Measurements from ENCODE around the gene RCOR1. TPM values are rescaled to one million over a fixed set of nuclear protein-coding genes. Genes with fewer than 3 reads are reported as not detected.

Gene RCOR1
- total and polyA plus RNA-seq, 2 of the 8 experiments (the other 6 are each of a cell fraction or from before 2014, with no cell fraction given), result 12.3 to 26.3 TPM

- 83% methylated on average over 2 of the region's 2 CpGs; no CpG with 5 or more reads in 1 of the 2 experiments for WGBS, 2 experiments (ENCODE audit: extremely low coverage in 1 of 2, insufficient coverage in 1 of 2, insufficient read length in 1 of 2, insufficient replicate concordance in 2 of 2, low coverage in 1 of 2, low lambda C conversion rate in 2 of 2, missing lambda C conversion rate in 1 of 2)
- Histone ChIP-seq H3K4me2 (ENCODE audit: insufficient read depth in 1 of 2, low read depth in 2 of 2, low read length in 2 of 2) (no peak overlapping the region), H3K36me3 (ENCODE audit: control insufficient read depth in 2 of 4, insufficient read depth in 4 of 4, low read length in 3 of 4) (peaks cover 0 to 2% (median under 1%) of the 10 kb centered on the region in 4 experiments; a peak in 2 of 8 replicates), H3K23ac (ENCODE audit: insufficient read length) (no peak overlapping the region), H3K27ac (ENCODE audit: low read depth, low read length) (no peak overlapping the region), H2BK20ac (ENCODE audit: low read length) (no peak overlapping the region), H3K4me1 (replicated peaks in 1 of 4; ENCODE audit: control insufficient read depth in 3 of 4, insufficient read depth in 4 of 4, low read length in 3 of 4) (no peaks in the 10 kb centered on the region), H4K20me1 (replicated peaks in 1 of 2; ENCODE audit: control insufficient read depth in 1 of 2, insufficient read depth in 2 of 2, low read length in 2 of 2) (peaks cover 4 to 12% of the 10 kb centered on the region in 2 experiments), H3K79me2 (ENCODE audit: control insufficient read depth in 1 of 2, insufficient read depth in 2 of 2, low read length in 2 of 2) (peaks cover 34 to 94% of the 10 kb centered on the region in 2 experiments), H2BK120ac (replicated peaks; ENCODE audit: low read depth, low read length) (no peak overlapping the region), H3K4ac (replicated peaks; ENCODE audit: insufficient read length, low read depth, low read length) (no peak overlapping the region), H3K27me3 (replicated peaks in 1 of 4; ENCODE audit: control insufficient read depth in 3 of 4, extremely low read depth in 1 of 4, insufficient read depth in 3 of 4, low read length in 3 of 4) (no peaks in the 10 kb centered on the region), H3K9me3 (ENCODE audit: insufficient read depth in 2 of 2, low read depth in 1 of 2, low read length in 1 of 2) (no peaks in the 10 kb centered on the region), H2BK5ac (ENCODE audit: low read depth, low read length) (no peak overlapping the region), H3K9ac (replicated peaks in 1 of 4; ENCODE audit: extremely low read depth in 1 of 4, low read depth in 3 of 4, low read length in 3 of 4) (no peak overlapping the region), H2AK5ac (ENCODE audit: low read depth, low read length) (no peak overlapping the region), H2AFZ (ENCODE audit: low read length) (no peak overlapping the region), H2BK15ac (ENCODE audit: low read length) (no peak overlapping the region), H3K23me2 (ENCODE audit: low read depth, low read length) (no peaks in the 10 kb centered on the region), H4K91ac (replicated peaks; ENCODE audit: insufficient read length, low read length) (no peak overlapping the region), H2BK12ac (ENCODE audit: low read depth, low read length) (no peak overlapping the region), H4K5ac (ENCODE audit: insufficient read length, low read depth, low read length) (no peak overlapping the region), H3K4me3 (ENCODE audit: extremely low read depth in 1 of 4, insufficient read depth in 2 of 4, low read depth in 3 of 4, low read length in 4 of 4) (no peak overlapping the region), H3K56ac (replicated peaks; ENCODE audit: insufficient read length, low read depth, low read length) (no peak overlapping the region), H3K18ac (ENCODE audit: extremely low read depth, low read length) (no peak overlapping the region), H3K79me1 (ENCODE audit: low read depth, low read length) (peaks cover 16% of the 10 kb centered on the region), H3K14ac (ENCODE audit: insufficient read length) (no peak overlapping the region), H4K8ac (ENCODE audit: extremely low read depth, insufficient read depth, low read length) (no peak overlapping the region)
- ChIA-PET CTCF (ENCODE audit: partially characterized antibody) (interaction anchor here (0.6 to 3.5 kb wide), 4 partner anchors 10 to 585 kb away, joined by 3 to 14 read pairs (median 4); no protein-coding TSS in a partner anchor), POLR2A (ENCODE audit: partially characterized antibody) (interaction anchor here (1.3 to 1.7 kb wide), 2 partner anchors 11 to 60 kb away, joined by 3 read pairs; no protein-coding TSS in a partner anchor)
- FAIRE-seq (no peak), DNase-seq (ENCODE audit: low read depth in 1 of 2, low spot score in 2 of 2) (no peak)
- TF ChIP-seq SRF (IDR thresholded peaks at IDR 0.05; ENCODE audit: low read depth, low read length) (peak; percentile 89), SP4 (IDR thresholded peaks at IDR 0.05; ENCODE audit: low read length) (no peak), TAF7 (optimal IDR thresholded peaks at IDR 0.05; ENCODE audit: borderline replicate concordance, low read depth, low read length) (no peak)
Observed at GRCh38 chr14:102604183-102604582, 11.7 kb downstream of the RCOR1 start.
